ENCODE data around the gene NRG2.

NRG2 gene

DNA sequence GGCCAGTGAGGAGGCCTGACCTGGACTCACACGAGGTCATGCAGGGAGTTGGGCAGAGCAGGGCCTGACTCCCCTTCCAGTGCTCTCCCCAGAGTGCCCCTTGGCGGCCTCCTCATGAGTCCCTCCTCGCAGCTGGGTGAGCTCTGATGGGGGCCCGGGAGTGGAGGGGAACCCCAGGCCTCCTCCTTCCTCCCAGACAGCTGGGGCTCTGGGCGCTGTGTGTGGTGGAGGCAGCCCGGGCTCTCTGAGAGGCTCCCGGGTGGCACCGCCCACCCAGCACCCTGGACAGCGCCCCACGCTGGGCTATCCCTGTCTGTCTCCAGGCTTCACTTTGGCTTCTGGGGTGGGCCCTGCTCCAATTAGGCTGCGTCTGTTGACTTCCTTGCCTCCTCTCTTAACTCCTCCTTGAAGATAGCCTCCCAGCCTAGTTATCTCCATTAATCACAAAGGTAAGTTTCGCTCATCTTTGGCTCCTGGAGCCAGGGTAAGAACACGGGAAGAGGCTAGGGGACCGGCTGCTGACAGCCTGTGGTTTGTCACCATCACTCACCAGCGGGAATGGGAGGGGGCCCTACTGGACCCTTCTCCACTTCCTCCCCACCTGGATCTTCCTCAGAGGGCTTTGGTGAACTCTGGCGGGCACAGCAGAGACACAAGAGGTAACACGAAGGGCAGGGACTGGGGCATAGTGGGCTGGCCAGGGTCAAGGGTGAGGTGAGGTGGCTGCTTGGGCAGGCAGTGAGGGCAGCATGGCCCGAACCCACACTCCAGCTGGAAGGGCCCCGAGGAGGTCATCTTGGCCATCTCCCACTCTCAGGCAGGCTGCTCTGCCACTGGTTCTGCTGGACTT, 234.4 kb downstream of the NRG2 start:
- no peak for DNase-seq

DNA sequence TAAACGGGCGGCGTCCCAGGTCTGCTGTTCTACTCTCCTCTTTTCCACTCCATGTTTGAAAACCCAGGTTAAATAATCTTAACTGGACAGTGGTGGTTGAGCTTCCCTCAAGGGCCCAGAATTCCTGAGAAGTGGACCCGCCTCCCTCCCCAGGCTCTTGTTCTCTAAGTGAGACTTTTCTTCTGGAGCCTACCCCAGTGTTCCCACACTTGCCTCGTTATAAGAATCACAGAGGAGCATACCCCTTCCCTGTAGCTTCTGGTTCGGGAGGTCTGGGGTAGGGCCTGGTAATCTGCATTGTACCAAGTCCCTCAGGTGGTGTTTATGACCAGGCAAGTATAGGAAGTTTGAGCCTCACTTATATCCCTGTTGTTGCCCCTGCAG, 235.5 kb downstream of the NRG2 start:
- no peak for DNase-seq

DNA sequence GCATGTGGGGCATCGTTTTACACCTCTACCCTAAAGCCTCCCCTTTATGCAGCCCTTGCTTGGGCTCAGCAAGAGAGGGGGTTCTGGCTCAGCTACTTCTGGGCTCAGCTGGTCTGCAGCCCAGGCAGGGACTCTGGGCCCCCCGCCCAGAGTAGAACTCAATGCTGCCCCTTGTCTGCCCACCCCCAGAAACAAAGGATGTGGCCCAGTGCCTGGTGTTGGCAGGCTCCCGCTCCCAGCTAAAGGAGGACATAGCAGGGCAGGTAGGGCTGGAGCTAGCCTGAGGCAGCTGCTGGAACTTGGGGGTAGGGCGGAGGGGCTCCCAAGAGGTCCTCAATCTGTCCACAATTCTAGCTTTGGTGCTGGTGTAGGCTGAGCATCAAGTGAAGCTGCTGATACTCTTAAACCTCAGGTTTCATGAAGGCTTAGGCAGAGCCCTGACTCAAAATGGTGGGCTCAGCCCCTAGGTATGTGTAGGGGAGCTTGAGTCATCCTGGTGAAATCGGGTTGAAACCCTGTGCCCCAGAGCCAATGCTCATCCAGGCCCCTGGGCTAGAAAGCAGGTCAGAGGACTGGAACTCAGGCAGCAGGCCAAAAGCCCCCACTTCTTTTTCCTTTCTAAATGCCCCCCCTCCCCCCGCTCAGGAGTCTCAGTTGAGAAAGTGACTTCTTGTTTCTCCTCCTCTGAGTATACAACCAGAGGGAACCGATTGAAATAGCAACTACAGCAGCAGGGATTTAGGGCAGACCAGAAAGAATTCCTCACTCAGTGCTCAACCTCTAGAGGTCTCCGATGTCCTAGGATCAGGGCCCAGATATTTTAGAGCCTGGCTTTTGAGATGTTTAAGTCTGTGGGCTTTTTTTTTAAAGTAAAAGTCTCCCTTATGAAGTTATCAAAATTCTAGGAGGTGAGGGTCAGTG, 236.1 kb downstream of the NRG2 start:
- no peak for DNase-seq

DNA sequence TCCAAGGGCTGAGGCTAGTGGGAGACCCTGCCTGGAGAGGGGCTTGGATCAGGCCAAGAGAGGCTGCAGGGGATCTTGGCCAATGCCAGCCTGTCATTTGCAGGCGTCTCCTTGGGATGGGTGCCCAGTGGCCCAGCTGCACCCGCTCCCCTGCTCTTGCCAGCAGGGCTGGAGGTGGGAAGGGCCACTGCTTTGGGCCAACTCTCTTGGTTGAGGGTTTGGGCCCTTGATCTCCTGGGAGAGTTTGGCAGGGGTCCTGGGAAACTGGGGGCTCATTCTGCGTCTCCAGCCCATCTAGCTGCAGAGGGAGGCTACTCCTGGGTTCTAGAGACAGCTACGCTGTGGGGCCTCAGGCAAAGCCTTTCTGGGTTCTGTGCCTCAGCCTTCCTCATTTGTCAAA, 237.0 kb downstream of the NRG2 start:
- DNase-seq = no peak

DNA sequence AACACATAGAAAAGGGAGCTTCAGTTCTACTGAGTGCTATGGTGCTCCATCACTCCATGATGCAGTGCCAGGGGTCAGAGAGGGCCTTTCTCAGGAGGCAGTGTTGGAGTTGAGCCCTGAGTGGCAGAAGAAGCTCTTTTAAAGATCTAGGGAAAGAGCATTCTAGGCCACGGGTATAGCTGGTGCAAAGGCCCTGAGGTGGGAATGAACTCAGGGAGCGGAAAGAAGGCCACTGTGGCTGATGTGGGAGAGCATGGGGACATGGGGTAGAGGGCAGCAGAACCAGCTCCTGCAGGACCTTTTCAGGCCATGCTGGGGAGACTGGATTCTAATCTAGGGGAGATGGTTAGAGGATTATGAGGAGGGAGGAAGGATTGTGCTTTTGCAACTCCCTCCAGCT, 237.6 kb downstream of the NRG2 start:
- DNase-seq = no peak

DNA sequence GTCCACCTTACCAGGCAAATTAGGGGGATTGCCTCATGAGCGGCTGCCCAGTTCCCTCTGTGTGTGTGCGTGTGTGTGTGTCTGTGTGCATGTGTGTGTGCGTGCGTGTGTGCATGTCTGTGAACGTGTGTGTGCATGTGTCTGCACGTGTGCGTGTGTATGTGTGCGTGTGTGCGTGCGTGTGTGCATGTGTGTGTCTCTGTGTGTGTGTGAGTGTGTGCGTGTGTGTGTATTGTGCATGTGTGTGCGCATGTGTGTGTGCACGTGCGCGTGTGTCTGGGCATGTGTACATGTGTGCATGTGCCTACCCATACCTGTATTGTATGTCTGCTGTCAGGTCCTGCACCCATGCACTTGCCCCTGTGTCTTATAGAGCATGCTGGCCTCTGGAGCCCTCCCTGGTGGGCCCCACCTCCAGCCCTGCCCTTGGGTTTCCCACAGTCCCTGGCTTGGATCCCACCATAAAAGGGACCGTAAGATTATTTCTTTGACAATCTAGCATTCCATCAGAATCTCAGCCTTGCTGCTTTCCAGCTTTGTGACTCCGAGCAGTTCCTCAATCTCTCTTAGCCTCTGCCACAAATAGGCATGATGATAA, 238.2 kb downstream of the NRG2 start:
- no peak for DNase-seq

DNA sequence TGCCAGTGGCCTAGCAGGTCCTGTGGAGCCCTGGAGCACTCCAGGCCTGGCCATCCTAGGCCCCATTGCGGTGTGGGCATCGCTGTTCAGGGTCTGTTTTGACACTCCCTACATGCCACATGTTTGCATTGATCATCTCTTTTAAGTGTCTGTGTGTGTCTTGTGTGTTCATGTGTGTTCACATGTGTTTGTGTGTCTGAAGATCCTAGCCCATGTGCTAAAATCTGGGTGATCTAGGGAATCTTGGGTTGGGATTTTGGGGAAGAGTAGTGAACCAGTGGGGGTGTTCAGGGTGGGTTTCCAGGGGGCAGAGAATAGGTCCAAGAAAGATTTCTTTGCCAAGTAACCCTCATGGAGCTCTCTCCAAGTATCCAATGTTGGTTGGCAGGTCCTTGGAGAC, 239.1 kb downstream of the NRG2 start:
- DNase-seq = no peak

DNA sequence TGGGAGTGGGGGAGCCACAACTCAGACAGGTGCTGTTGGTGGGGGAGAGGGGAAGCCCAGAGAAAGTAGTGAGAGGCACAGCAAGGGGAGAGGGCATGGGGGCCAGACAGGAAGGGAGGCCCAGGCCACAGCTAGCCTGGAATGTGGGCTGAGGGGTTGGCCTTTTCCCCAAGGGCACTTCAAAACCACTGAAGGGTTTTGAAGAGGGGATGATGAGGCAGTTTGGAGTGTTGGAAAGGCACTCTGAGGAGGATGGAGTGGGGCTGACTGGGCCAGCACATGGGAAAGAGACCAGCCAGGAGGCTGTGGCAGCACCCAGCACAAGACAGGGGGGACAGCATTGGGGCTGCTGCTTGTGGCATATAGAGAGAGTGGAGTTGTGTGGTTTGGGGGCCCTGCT, 243.7 kb downstream of the NRG2 start:
- peak; percentile 4 to 7 for DNase-seq

DNA sequence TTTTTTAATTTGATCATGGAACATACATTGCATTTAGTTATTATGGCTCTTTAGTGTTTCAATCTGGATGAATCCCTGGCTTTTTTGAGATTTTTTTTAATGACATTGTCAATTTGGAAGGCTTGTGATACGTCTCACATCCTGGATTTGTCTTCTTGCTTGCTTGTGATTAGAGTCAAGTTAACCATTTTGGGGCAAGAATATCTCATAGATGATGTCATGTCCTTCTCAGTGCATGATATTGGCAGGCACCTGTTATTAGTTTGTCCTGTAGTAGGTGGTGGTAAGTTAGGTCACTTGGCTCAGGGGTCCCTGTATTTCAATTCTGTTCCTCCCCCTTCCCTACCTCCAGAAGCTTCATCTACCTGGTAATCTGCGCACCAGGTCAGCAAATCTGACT, 244.2 kb downstream of the NRG2 start:
- no peak for DNase-seq

DNA sequence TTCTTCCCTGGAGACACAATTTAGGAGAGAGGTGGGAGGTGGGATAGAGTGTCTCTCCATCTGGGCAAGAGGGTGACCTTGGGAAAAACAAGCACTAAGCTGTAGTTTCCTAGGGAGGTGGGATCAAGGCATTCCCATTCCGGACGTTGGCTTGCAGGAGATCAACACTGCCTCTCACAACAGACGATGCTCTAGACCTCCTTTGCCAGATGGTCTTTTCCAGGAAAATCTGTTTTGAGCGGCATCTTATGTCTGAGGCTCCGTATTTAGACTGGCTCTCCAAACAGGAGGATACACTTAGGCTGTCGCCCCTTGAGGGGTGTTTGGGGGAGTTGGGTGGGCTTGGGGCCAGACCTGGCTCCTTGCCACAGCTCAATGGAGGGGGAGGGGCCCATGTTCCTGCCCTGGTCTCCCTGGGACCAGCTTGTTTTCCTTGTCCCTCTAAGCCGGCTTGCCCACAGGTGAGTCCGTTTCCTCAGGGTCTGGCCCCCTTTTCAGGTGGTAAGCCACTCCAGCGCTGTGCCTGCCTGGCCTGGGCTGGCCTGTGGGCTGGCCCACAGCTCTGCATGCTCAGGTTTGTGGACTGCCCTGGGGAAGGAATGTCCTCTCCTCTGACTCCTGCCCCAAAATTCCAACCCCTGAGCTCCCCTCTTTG, 245.1 kb downstream of the NRG2 start:
- no peak for DNase-seq

DNA sequence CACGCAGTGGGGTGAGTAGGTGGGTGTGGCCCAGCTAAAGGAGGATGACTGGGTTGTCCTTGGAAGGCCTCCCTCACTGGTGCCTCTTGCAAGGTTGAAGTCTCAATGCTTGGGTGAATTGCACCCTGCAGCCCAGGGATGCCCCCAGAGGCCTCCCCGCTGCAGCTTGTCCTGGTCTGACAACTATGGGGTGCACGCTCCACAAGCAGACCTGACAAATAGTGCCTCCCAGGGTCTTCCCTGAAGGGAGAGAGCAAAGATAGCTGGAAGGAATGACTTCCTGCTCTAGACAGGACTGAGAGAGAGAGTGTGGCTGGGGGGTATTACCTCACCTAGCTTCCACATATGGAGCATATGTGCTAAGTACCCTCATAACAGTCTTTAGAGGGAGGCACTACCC, 245.8 kb downstream of the NRG2 start:
- DNase-seq = no peak
